NB4 (cell line): ENCODE measurements around the gene IL34.

ENCODE experiments used
- CTCF ChIP-seq: IDR thresholded peaks from one replicate; pipeline ENCODE4 v1.5.1; 2012; ENCODE audit warnings: low read depth, low read length
- MAX ChIP-seq: IDR thresholded peaks from 2 replicates; pipeline ENCODE4 v1.6.1; 2011; ENCODE audit warnings: low read depth, low read length
- MYC ChIP-seq: IDR thresholded peaks from 2 replicates; pipeline ENCODE4 v1.6.1; 2011; ENCODE audit warnings: low read depth, low read length
- POLR2A ChIP-seq: IDR thresholded peaks from 2 replicates; pipeline ENCODE4 v1.6.1; 2011; ENCODE audit warnings: mild to moderate bottlenecking; ENCODE audit not compliant: insufficient read length; ENCODE audit errors: extremely low read depth

DNA sequence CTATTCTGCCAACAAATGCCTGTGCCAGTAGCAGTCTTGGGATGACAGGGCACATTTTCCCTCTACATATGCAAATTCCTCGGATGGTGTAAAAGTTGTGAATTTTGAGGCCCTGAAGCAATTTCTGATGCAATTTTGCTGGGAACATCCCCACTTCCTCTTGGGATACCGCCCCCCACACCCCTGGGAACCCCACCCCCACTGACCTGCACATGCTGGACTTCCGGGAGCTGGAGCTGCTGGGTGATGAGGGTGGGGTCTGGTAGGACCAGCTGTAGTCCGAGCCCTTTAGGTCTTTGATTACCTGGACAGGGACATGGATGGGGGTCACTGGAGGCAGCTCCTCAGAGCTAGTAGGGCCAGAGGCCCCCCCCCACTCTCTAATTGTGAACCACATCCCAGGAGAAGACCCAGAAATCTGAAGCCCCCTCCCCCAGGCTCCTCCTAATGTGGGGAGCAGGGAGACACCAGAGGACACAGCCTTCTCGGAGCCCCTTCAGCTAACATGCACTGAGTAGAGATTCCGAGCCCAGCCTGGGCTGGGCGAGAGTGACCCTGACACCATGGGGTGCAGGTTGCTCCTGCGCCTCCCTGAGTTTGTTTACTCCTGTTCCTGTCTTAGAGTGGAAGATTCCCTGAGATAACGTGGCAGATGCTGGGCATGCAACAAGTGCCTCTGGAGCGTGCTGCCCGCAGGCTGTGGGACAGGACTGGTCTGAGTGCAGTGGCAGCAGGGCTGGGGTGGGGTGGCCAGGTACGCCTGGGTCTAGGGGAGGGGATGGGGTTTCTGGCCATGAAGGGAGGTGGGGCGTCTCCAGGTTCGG, 30.5 kb downstream of the IL34 start:
- TF ChIP-seq CTCF (no peak), POLR2A (no peak), MYC (no peak), MAX (no peak)
